NB4 (cell line): Measurements from ENCODE around the gene GNAT1.

Source experiments
- DNase-seq: peaks from one replicate; pipeline ENCODE4 v3.0.0; 2010; ENCODE audit warnings: low read depth
- H3K4me3 ChIP-seq: one replicate; pipeline ENCODE4 v1.5.1; 2011; ENCODE audit warnings: mild to moderate bottlenecking, low read depth, low read length, moderate library complexity
- MYC ChIP-seq: IDR thresholded peaks from 2 replicates; pipeline ENCODE4 v1.6.1; 2011; ENCODE audit warnings: low read depth, low read length
- POLR2A ChIP-seq: IDR thresholded peaks from 2 replicates; pipeline ENCODE4 v1.6.1; 2011; ENCODE audit warnings: mild to moderate bottlenecking; ENCODE audit not compliant: insufficient read length; ENCODE audit errors: extremely low read depth
- TF ChIP-seq, protein P1 (sequence below): IDR thresholded peaks from one replicate; pipeline ENCODE4 v1.5.1; 2012; ENCODE audit warnings: low read depth, low read length
- TF ChIP-seq, protein P2 (sequence below): IDR thresholded peaks from 2 replicates; pipeline ENCODE4 v1.6.1; 2011; ENCODE audit warnings: low read depth, low read length

Gene GNAT1

DNA sequence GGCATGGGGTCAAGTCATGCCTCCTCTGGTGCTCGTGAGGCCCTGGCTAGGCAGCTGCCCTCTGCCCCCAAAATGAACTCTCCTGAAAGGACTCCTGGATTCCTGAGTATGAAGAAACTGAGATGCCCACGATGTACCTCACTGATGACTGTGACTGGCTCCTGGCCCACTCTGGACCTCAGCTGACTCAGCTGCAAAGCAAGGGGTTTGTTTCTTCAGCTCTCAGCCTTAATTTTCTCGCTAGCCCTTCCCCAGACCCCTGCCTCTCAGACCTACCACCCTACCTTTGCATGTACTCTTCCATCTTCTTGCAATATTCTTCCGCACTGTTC, 39.4 kb downstream of the GNAT1 start:
- H3K4me3 ChIP-seq: no peak overlapping the region
- DNase-seq: no peak
- TF ChIP-seq, protein P1, sequence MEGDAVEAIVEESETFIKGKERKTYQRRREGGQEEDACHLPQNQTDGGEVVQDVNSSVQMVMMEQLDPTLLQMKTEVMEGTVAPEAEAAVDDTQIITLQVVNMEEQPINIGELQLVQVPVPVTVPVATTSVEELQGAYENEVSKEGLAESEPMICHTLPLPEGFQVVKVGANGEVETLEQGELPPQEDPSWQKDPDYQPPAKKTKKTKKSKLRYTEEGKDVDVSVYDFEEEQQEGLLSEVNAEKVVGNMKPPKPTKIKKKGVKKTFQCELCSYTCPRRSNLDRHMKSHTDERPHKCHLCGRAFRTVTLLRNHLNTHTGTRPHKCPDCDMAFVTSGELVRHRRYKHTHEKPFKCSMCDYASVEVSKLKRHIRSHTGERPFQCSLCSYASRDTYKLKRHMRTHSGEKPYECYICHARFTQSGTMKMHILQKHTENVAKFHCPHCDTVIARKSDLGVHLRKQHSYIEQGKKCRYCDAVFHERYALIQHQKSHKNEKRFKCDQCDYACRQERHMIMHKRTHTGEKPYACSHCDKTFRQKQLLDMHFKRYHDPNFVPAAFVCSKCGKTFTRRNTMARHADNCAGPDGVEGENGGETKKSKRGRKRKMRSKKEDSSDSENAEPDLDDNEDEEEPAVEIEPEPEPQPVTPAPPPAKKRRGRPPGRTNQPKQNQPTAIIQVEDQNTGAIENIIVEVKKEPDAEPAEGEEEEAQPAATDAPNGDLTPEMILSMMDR: no peak
- TF ChIP-seq, protein P2, sequence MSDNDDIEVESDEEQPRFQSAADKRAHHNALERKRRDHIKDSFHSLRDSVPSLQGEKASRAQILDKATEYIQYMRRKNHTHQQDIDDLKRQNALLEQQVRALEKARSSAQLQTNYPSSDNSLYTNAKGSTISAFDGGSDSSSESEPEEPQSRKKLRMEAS: no peak
- TF ChIP-seq POLR2A: no peak
- no peak for TF ChIP-seq MYC

DNA sequence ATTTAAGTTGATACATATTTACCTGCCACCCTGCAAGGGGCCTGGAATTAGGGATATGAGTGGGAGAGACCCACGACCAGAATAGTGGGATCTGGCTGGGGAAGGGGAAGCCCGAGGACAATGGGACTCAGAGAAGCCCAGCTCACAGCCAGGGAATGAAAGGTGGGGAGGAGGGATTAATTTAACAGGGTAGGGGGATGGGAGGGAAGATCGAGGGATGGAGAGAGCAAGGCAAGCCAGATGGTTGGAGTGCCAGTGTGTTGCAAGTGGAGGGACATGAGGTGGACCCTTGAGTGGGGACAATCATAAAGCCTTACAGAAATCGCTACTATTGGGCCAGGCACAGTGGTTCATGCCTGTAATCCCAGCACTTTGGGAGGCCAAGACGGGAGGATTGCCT, 40.2 kb downstream of the GNAT1 start:
- TF ChIP-seq, protein P1: no peak
- TF ChIP-seq, protein P2: no peak
- TF ChIP-seq POLR2A: no peak
- DNase-seq: no peak

DNA sequence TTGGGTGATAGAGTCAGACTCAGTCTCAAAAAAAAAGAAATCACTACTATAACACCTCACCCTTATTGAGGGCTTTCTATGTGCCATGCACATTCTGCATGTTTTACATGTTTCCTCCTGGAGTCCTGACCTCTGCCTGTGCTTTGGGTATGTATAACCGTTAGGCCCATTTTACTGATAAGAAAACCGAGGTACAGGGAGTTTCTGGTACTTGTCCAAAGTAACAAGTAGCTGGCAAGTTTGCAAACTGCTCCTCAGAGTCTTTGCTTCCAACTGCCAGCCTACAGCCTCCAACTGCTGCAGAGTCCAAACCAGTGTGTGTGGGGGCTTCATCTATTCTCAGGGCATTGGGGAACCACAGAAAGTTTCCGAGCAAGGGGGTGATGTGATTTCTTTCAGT, 40.9 kb downstream of the GNAT1 start:
- no peak for DNase-seq
- H3K4me3 ChIP-seq: no peak overlapping the region
- TF ChIP-seq, protein P1: no peak
- TF ChIP-seq, protein P2: no peak
- TF ChIP-seq MYC: no peak
- TF ChIP-seq POLR2A: no peak

More for the DNA sequence above, 40.2 kb downstream of the GNAT1 start:
- H3K4me3 ChIP-seq: no peak overlapping the region

DNA sequence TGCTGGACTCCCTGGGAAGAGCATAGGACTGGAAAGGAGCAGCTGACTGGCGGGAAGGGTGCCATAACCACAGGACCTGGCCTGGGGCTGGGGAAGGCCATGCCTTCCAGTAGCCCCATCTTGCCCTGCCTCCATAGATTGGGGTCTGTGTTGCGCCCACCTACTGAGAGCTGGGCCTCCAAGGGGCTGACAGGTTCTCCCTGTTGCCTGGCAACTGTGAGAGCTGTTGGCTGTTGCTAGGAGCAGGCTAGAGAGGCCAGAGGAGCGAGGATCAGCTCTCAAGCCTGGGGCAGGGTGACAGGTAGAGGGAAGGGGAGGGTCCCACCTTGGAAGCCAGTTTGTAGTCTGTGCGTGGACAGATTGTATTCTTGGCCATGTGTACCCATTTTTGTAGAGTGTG, 41.8 kb downstream of the GNAT1 start:
- DNase-seq: no peak
- H3K4me3 ChIP-seq: no peak overlapping the region
- TF ChIP-seq, protein P2: no peak
- no peak for TF ChIP-seq MYC
- TF ChIP-seq, protein P1: no peak
- no peak for TF ChIP-seq POLR2A

DNA sequence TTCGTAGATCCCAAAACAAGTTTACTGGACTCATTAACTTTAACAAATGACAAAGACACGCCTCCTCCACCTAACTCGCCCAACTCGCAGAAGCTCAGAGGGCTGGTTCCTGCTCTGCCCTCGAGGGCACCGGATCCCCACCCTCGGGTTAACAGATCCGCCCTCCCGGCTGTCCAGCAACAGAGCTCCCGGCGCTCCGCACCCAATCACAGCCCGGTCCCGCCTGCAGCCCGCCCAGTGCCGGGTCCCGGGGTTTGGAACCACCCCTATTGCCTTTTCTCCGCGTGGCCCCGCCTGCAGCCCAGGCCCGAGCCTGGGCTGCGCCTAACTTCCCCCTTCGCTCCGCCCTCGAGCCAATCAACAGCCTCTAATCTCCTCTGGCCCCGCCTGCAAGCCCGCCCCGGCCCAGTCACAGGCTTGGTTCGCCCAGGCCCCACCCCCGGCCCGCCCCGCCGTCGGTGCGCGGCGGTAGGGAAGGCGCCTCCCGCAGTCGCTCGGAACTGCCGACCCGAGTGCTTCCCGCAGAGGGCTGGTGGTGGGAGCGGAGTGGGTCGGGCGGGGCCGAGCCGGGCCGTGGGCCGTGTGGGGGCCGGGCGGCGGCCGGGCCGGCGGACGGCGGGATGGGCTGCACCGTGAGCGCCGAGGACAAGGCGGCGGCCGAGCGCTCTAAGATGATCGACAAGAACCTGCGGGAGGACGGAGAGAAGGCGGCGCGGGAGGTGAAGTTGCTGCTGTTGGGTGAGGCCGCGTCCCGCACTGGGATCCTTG, 44.5 kb downstream of the GNAT1 start, which contains the start of gene GNAI2:
Gene GNAI2 (plus strand): TSS at position 489 of the 768 bp plus-strand sequence. CDS start 132 bp downstream, at position 621.
- peak within 1 kb of the TSS; percentile 78 for H3K4me3 ChIP-seq
- TF ChIP-seq, protein P1: no peak
- TF ChIP-seq POLR2A (peak; percentile 88), MYC (peak; percentile 75)
- TF ChIP-seq, protein P2: peak; percentile 64
- peak; percentile 99 for DNase-seq
